Ascending aorta (tissue), 2 donors: ENCODE measurements around the gene PLN. TPM values are rescaled to one million over a fixed set of nuclear protein-coding genes. Genes with fewer than 3 reads are reported as not detected.

Experiments used
- DNase-seq, 2 donors: peaks; one replicate each; pipeline ENCODE4 v3.0.0-alpha.2; 2019; ENCODE audit warnings: low spot score in 2 of 2
- H3K27ac ChIP-seq, 2 donors: fragments of 200-600 bp; sonication (generic); one replicate each; pipeline ENCODE4 v1.5.1; 2016 to 2017; ENCODE audit warnings: mild to moderate bottlenecking in 1 of 2
- H3K27me3 ChIP-seq: fragments of 200-600 bp; sonication (generic); one replicate; pipeline ENCODE4 v1.5.1; 2017
- H3K36me3 ChIP-seq, 2 donors: fragments of 200-600 bp; sonication (generic); one replicate each; pipeline ENCODE4 v1.5.1; 2016
- H3K4me1 ChIP-seq, 2 donors: fragments of 200-600 bp; sonication (generic); one replicate each; pipeline ENCODE4 v1.5.1; 2016 to 2017; ENCODE audit warnings: mild to moderate bottlenecking in 1 of 2
- H3K4me3 ChIP-seq, 2 donors: fragments of 200-600 bp; sonication (generic); one replicate each; pipeline ENCODE4 v1.5.1; 2016 to 2017; ENCODE audit warnings: mild to moderate bottlenecking in 1 of 2
- H3K9me3 ChIP-seq, 2 donors: fragments of 200-600 bp; sonication (generic); one replicate each; pipeline ENCODE4 v1.5.1; 2016
- intact Hi-C: fragments of 100-400 bp; cut with DNase I; formaldehyde crosslinking; loops from one replicate; pipeline ENCODE4 v1.15.1; 2023
- total RNA-seq: library from RNA; depleted of rRNA; stranded (reverse); fragments of >200 nt; gene quantifications from one replicate; pipeline ENCODE4 v1.1.0, GENCODE V29; 2016
- TF ChIP-seq, protein P1 (sequence below), 3 experiments: fragments of 200-600 bp in 2 of 3; fragments of 450-650 bp in 1 of 3; sonication (generic) in 2 of 3; IDR thresholded peaks; one replicate each; pipeline ENCODE4 v1.5.1; 2016 to 2019; ENCODE audit warnings: antibody characterized with exemption in 3 of 3, mild to moderate bottlenecking in 1 of 3, moderate library complexity in 1 of 3

PLN gene
- total RNA-seq, 1 donor from 2014 or later, result 129 TPM

DNA sequence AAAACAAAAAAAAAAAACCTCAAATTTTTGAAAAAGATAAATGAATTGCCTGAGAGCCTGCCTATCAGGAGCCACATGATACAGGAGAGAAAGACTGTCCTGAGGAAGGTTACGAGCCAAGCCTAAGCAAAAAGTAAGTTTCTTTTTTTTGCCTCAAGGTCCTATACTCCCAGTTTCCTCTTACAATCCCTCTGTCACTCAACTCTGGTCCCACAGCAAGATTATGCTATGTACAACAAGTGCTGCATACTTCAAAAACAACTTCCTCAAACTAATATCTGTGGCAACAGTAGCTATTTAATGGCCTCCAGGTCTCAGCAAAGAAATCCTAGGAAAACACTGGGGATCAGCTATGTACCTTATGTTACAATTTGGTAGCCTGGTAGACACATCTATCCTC lies 46.8 kb downstream of the PLN start:
- Histone ChIP-seq H3K4me3 (no peak overlapping the region), H3K9me3 (no peaks in the 10 kb centered on the region), H3K36me3 (no peaks in the 10 kb centered on the region), H3K4me1 (no peaks in the 10 kb centered on the region), H3K27ac (no peak overlapping the region), H3K27me3 (no peaks in the 10 kb centered on the region)
- no peak for DNase-seq
- TF ChIP-seq, protein P1, sequence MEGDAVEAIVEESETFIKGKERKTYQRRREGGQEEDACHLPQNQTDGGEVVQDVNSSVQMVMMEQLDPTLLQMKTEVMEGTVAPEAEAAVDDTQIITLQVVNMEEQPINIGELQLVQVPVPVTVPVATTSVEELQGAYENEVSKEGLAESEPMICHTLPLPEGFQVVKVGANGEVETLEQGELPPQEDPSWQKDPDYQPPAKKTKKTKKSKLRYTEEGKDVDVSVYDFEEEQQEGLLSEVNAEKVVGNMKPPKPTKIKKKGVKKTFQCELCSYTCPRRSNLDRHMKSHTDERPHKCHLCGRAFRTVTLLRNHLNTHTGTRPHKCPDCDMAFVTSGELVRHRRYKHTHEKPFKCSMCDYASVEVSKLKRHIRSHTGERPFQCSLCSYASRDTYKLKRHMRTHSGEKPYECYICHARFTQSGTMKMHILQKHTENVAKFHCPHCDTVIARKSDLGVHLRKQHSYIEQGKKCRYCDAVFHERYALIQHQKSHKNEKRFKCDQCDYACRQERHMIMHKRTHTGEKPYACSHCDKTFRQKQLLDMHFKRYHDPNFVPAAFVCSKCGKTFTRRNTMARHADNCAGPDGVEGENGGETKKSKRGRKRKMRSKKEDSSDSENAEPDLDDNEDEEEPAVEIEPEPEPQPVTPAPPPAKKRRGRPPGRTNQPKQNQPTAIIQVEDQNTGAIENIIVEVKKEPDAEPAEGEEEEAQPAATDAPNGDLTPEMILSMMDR (IDR thresholded peaks at IDR 0.05), result no peak
- intact Hi-C loops, result no loop called here

DNA sequence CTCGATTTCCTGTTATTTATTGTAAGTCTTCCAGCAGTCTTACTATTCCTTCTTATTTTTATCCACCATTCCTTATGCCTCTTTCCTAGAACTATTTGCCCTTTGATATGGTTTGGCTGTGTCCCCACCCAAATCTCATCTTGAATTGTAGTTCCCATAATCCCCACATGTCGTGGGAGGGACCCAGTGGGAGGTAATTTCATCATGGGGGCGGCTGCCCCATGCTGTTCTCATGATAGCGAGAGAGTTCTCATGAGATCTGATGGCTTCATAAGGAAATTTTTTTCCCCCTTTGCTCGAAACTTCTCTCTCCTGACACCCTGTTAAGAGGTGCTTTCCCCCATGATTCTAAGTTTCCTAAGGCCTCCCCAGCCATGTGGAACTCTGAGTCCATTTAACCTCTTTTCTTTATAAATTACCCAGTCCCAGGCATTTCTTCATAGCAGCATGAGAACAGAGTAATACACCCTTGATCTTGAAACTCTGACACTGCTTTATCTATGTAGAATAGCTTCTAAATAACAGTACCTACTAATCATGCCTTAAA lies 48.8 kb downstream of the PLN start:
- Histone ChIP-seq H3K4me3 (no peak overlapping the region), H3K27me3 (no peaks in the 10 kb centered on the region), H3K4me1 (no peaks in the 10 kb centered on the region), H3K9me3 (no peaks in the 10 kb centered on the region), H3K36me3 (no peaks in the 10 kb centered on the region), H3K27ac (no peak overlapping the region)
- TF ChIP-seq, protein P1 (IDR thresholded peaks at IDR 0.05), result no peak
- intact Hi-C loops, result no loop called here
- no peak for DNase-seq

DNA sequence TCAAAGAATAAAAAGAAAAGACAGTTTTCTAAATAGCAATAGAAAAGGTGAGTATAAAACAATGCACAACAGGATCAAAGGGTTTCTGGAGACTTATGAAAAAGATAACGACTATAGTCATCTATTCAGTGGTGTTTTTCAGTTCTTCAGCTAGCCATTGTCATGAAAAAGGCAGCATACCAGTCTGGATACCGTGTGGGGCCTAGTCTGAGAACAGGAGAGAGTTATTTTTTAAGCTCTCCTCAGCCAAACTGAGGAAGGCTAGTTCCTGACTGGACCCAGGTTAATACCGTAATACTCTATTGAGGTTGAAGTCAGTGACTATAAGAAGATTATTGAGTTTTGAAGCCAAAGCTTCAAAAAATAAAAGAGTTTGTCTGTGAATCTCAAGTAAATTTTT lies 49.5 kb downstream of the PLN start:
- no peak overlapping the region for H3K4me3 ChIP-seq
- intact Hi-C loops, result no loop called here
- DNase-seq, result no peak
- H3K27me3 ChIP-seq, result no peaks in the 10 kb centered on the region
- H3K9me3 ChIP-seq, result no peaks in the 10 kb centered on the region
- H3K4me1 ChIP-seq, result no peaks in the 10 kb centered on the region
- H3K36me3 ChIP-seq, result no peaks in the 10 kb centered on the region
- TF ChIP-seq, protein P1 (IDR thresholded peaks at IDR 0.05), result no peak
- no peak overlapping the region for H3K27ac ChIP-seq

DNA sequence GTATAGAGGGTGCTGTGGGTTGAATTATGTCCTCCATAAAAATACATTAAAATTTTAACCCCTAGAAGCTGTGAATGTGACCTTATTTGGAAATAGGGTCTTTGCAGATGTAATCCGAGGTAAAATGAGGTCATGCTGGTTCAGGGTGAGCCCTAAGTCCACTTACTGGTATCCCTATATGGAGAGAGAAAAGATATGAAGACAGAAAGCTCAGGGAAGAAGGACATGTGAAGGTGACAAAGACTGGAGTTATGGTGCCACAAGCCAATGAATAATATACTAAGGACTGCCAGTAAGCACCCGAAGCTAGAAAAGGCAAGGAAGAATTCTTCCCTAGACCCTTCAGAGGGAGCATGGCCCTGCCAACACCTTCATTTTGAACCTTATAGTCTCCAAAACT lies 50.2 kb downstream of the PLN start:
- intact Hi-C loops, result no loop called here
- no peak for DNase-seq
- Histone ChIP-seq H3K4me1 (no peaks in the 10 kb centered on the region), H3K9me3 (no peaks in the 10 kb centered on the region), H3K27ac (no peak overlapping the region), H3K36me3 (no peaks in the 10 kb centered on the region), H3K27me3 (no peaks in the 10 kb centered on the region), H3K4me3 (no peak overlapping the region)
- TF ChIP-seq, protein P1 (IDR thresholded peaks at IDR 0.05), result no peak

DNA sequence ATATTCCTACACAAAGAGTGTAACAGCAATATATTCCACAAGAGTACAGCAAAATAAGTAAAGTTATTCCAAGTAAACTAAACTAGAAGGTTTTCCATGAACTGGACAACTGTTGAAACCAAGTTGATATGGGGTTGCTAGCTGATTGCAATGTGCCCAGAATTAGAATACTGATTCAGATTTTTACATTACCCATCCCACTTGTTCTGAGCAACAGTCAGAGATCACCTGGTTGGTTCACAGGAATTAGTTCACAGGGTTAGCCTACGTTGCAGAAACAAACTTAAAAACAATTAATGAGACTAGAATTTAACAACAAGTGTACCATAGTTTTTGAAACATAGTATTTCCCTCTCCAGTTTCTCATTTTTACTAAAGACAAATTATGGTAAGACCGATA lies 54.2 kb downstream of the PLN start:
- TF ChIP-seq, protein P1 (IDR thresholded peaks at IDR 0.05), result no peak
- Histone ChIP-seq H3K36me3 (no peaks in the 10 kb centered on the region), H3K4me1 (peaks cover 0 to 3% of the 10 kb centered on the region in 2 donors), H3K4me3 (no peak overlapping the region), H3K27me3 (no peaks in the 10 kb centered on the region), H3K9me3 (no peaks in the 10 kb centered on the region), H3K27ac (no peak overlapping the region)
- no peak for DNase-seq
- intact Hi-C loops, result no loop called here

DNA sequence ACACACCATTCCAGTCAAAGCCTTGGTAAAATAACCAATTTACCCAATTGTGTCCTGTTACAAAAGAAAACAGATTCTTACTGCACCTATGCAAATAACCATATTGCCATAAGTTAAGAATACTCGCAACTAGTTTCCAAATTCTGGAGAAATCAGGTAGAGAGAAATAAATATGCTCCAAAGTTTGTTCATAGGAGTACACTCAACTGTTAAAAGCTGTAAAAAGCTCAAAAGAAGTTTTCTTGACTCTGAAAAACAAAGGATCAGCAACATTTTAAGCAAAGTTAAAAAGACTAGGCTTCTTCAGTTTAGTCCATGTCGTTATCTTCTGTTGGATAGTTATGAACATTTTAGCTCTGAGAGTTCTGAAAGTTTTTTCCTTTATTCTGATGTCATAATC lies 55.3 kb downstream of the PLN start:
- intact Hi-C loops, result no loop called here
- no peaks in the 10 kb centered on the region for H3K36me3 ChIP-seq
- no peak for DNase-seq
- H3K27ac ChIP-seq, result no peak overlapping the region
- no peak overlapping the region for H3K4me3 ChIP-seq
- H3K9me3 ChIP-seq, result no peaks in the 10 kb centered on the region
- no peaks in the 10 kb centered on the region for H3K27me3 ChIP-seq
- TF ChIP-seq, protein P1 (IDR thresholded peaks at IDR 0.05), result no peak
- H3K4me1 ChIP-seq, result peaks cover 0 to 3% of the 10 kb centered on the region in 2 donors
